NCI-H2227 treated with DMSO at 0.1 percent for 48 hours (cell line): Measurements from ENCODE around the gene CEP295NL.
"Not testable (repeated sequence)": the region's sequence is repeated elsewhere in the genome, so short reads cannot be mapped to it uniquely, and the experiment has no call there.

Experiments
- DNase-seq: peaks from one replicate; lab custom pipeline; 2025; lab: John Stamatoyannopoulos, UW

The CEP295NL gene

DNA sequence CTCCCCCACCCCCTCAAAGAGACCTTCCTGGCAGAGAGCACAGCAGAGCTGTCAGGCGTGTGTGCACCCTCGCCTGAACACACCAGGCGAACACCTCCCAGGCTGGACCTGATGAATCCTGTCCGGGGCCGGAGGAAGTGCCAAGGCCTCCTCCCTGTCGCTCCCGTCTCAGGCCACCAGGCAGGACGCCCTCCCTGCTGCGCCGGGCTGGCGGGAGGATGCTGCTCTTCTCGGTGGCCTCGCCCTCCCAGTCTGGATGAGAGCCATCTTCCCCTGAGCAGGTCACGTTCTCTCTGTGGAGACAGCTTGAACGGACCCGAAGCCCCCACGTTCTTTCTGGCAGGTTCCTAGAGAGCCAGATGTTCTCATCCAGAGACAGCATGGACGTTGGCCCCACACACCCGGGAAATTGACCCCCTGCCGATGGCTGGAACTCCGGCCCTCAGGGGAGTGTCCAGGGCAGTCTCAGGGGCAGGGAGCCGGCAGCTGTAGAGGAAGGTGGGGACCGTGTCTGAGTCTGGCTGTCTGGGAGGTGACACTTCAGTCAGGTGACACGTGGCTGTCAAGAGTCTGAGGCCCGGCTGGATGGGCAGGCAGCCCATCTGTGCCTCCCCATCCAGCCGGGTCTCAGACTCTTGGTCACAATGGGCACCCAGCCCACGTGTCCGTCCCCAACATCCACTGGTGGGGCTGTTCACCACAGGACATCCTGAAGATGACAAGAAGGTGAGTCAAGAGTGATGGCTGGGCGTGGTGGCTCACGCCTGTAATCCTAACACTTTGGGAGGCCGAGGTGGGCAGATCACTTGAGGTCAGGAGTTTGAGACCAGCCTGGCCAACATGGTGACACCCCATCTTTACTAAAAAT lies 27.1 kb upstream of the CEP295NL start:
- no peak for DNase-seq

DNA sequence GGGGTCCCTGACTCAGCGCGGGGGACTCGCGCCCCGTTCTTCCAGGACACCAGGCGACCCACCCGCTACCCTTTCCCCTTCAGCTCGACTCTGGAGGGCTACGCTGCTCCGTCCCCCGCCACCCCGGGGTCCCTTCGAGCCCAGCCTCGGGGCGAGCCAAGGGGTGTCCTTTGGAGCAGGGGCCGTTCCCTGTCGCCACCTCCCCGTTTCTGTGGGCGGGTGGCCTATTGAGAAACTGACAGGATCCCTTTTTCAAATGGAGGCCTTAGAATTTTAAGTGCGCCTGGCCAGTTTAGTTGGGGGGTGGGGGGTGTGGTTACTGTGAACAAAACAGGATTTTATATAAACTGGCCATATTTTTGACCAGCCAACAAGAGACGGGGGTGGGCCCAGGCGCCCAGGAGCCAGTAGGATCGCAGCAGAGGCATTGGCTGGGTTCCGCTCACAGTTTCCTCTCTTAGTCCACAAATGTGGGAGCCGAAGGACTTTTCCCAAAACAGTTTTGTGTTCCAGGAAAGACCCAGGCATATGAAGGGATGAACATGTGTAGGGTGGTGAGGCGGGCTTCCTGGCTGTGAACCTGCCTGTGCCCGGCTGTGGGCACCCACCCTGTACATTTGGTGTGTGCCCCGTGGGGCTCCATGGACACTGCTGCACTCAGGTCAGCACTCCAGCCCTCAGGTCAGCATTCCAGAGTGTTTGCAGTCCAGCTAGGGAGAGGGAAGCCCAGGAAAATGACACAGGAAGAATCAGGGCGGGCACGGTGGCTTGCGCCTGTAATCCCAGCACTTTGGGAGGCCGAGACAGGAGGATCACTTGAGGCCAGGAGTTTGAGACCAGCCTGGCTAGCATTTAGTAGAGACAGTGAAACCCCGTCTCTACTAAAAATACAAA lies 22.9 kb upstream of the CEP295NL start:
- peak; percentile 41 for DNase-seq

DNA sequence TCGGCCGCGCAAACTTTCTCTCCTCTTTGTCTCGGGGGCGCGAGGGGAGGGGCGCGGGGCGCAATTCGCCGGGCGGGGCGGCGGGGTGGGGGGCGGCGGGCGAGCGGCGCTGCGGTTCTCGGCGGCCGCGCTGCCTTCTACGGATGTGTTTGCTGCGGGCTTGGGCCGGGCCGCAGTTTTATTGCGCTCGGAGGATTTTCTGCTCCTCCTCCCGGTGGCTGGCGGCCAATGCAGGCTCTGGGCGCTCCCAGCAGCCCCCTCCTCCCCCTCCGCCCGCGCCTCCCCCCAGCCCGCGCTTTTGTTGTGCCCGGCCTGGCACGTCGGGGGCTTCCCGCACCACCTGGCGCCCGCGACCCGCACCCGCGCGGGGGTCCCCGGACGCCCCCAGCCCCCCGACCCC lies 22.2 kb upstream of the CEP295NL start, which contains the start of gene TIMP2:
TIMP2 (minus strand) TSS at position 154 of the 400 bp plus-strand sequence. CDS start 299 bp downstream, outside the sequence.
- peak; percentile 80 for DNase-seq

DNA sequence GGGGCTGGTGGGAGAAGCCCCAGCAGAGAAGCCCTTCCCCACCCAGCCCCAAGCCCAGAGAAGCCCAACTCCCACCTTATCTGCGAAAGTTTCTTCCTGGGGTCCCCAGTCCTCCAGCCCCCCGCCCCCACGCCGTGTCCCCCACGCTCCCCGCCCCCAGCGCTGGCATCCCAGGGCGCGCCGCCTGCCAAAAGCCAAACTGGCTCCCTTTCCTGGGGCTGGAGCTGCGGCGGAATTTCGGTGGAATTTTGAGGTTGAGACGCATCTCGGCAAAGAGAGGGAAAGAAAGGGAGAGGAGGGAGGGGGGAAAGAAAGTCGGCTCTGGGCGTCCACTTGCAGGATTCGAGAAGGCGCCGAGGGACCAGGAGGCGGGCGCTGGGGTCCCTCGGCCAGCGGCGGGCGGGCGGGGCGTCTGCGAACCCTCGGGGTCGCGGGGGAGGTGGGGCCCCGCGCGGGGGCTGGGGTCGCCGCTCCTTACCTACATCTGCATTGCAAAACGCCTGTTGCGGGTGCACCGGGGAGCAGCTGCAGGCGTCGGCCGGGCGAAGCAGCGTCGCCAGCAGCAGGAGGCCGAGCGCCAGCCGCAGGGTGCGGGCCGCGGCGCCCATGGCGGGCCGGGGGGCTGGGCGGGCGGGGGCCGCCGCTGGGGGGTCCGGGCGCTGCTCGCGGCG lies 21.6 kb upstream of the CEP295NL start:
- no peak for DNase-seq

DNA sequence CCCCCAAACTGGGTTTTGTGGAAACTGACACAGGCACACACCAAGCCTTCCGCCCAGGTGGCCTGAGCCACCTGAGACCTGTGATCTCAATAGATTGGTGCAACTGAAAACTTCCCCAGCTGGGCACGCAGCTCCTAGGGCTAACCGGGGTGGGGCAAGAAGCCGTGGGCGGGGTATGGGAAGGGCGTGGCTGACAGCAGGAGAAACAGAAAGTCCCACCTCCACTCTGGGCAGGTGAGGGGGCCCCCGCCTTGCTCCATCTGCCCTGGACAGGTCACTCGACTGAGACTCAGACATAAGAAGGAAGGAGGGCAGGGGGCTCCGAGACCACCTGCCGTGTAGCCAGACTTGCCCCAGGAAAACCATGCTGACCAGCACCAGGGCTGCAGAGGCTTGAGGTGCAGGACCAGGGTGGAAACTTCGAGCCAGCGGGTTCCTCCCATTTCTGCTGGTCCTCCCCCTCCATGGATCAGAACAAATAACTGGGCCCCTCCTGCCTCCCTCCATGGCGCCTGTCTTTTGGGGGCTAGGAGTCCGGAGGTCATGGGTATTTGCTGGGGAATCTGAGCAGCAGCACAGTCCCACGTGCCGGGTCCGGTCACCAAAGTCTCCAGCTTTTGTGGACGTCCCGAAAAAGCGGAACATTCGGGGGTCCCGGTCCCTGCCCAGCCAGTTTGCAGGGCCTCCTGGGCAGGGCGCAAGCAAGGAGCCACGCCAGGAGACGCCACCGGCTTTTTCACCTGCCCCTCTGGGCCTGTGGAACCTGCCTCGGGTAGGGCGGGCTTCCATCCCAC lies 20.9 kb upstream of the CEP295NL start:
- DNase-seq, result peak; percentile 17

DNA sequence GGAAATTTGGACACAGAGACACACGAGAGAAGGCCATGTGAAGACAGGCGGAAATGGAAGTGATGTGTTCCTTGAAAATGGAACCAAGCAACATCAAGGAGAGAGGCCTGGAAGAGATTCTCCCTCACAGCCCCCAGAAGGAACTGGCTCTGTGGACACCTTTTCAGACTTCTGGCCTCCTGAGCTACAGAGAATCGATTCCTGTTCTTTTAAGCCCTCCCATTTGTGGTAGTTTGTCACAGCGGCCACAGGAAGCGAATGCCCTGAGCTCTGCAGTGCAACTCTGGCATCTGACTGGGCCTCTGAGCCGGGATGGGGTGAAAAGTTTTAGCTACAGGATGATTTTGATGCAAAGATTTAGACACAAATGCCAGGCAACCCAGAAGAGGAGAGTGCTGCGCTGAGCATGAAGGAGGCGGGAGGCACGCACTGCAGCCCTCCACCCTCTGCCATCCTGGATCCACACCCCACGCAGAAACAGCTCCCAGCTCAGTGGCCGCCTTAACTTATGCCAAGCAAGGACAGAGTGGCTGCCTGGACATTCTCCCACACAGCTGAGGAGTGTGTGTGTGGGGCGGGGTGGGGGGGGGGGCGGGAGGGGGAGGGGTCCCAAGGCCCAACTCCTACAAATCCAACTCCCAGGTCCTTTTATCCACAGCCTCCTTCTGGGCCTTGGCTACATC lies 20.0 kb upstream of the CEP295NL start:
- no peak for DNase-seq

DNA sequence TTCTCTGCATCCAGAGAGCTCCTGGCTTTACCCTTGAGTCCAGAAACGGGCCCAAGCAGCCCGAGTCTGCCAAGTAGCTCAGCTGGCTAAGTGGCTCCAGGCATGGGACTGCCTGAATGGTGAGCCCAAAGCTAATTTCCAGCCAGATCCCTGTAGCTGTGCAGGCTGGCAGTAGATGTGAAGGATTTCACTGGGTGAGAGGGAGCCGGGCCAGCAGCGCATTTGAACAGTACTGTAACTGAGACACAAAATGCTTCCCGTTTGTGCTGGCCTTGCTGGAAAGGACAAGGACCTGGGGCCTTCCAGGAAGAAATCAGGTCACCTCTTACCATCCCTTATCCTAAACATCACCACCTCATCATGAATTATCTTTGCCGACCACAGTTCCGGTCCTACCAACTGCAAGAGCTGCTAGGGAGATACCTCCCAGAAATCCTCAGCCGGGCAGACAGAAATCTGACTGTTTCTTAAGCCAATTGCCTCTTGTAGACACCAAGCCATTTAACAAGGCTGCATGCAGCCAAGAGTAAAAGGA lies 18.5 kb upstream of the CEP295NL start:
- no peak for DNase-seq

DNA sequence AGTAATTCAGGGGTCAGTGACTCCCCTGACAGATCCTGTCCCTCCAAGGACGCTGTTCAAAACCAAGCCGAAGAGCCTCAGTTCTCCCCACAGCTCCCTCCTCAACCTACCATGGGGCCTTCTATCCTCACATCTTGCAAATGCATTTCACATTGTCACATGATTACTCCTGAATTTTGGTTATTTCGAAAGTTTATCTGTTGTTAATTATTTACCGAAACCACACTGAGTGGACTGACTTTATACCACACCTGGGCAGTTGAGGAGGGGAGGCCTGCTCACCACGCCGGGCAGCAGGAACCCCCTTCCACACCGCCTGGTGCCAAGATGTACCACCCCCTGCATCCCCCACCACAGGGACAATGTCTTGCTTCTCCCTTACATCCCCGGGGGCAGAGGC lies 17.5 kb upstream of the CEP295NL start:
- DNase-seq, result no peak

DNA sequence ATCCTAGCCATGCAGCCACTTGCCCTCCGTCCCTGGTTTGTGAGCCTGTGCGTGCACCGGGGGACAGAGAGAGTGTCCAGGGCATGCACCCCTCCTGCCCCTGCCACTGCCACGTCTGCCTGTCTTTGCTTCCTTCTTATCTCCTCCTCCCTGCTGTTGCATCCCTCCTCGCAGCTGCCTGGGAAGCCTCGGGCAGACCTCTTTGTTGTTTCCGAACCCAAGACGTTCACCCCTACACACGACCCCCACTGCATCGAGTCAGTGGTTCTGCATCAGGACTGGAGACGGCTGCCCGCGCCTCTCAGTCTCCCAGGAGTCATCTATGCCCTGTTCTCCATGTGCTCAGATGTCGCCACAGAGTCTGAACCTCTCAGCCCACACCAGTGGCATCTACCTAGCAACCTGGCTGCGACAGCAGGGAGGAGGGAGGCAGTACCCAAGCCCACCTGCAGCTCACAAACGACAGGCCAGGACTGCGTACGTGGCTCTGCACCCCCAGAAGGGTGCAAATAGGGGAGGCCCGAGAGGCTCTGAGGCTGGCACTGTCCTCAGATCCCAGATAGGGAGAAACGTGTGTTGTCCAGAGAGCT lies 17.0 kb upstream of the CEP295NL start:
- no peak for DNase-seq

DNA sequence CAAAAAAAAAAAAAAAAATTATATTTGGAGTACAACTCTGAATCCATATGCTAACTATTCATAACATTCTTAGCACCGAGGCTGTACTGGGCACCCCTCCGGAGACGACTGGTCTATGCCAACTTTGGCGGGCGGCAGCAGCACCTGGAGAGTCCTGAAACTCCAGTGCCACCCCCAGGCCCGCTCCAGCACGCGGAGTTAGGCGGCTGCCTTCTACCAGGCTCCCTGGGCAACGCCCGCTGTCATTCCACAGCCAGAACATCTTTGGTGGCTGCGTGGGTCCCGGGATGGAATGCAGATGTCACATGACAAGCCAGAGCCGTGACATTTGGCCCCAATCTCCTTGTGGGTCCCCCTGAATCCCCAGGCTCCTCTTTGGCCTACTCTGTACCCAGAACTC lies 16.0 kb upstream of the CEP295NL start:
- no peak for DNase-seq

DNA sequence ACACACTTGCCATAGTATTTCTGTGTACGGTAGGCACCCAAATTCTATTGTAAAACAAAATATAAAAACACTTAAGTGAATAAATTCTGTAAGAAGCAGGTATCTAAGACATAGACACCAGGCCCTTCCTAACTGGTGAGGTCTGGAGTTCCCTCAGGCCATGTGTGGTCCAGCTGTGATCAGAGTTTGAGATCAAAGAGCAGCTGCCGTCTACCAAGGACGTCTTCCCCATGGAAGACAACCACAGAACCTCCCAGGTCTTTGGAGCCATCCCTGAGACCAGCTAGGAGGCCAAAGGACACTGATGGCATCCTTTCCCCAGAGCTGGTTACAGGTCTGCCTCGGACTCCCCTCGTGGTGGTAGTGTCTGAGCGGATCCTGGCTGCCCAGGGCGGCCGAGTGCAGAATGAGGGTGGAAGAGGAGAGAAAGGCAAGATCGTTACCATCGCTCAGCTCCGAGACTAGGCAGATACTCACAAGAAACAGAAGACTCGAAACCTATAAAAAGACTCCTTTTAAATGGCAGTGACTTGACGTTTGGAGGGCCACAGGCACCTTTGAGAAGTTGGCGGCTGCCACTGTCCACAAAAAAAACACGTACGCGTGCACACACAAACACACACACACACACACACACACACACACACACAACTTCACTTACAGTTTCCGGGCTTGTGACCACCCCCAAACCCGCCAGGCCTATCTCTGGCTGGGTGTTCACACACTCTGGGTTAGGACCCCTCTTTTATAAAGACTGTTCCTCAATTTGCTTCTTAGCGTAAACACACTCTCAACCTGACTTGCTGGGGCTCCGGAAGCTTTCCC lies 14.7 kb upstream of the CEP295NL start:
- no peak for DNase-seq

DNA sequence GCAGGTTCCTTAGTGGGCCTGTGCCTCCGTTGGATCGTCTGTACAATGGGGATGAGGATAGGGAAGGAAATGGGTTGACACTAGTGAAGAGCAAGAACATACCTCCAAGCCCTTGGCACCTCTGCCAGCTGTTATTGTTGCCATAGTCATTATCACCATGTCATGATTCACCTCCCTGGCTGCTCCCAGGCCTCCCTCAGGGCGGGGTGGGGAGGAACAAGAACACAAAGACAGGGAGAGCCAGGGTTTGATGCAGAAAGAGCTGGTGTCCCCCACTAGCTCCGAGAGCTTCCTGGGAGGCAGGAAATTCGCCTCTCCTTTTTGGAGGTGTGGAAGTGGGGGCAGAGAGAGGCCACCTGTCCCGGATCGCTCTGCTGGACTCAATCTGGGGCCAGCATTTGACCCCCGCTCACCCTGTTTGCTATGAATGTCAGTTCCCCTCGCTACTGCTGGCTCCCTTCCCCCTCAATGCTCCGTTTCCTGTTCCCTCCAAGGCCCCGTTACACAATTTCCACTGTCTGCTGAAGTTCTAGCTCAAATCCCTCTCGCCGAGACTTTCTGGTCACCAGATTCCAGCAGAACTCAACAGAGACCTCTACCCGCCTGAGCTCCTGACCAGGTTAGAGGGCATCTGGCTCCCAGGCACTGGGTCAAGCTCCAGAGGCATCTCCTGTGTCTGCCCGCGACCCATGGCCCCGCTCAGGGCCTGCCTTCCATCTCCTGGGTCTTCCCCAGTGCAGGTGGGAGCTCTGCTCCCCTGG lies 13.1 kb upstream of the CEP295NL start:
- DNase-seq, result no peak

DNA sequence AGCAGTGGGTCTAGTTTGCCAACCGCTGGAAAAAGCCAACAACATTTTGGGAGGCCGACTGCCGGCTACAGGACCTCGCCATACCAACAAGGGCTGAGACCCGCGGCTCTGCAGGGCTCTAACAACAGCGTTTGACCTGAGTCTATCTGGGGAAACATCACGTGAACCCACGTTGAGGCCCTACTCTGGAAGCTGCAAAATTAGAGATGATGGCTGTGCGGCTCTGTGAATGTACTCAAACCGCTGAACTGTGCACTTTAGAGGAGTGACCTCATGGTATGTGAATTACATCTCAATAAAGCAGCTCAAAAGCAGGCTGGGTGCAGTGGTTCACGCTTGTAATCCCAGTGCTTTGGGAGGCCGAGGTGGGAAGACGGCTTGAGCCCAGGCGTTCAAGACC lies 10.1 kb upstream of the CEP295NL start:
- peak; percentile 37 for DNase-seq

DNA sequence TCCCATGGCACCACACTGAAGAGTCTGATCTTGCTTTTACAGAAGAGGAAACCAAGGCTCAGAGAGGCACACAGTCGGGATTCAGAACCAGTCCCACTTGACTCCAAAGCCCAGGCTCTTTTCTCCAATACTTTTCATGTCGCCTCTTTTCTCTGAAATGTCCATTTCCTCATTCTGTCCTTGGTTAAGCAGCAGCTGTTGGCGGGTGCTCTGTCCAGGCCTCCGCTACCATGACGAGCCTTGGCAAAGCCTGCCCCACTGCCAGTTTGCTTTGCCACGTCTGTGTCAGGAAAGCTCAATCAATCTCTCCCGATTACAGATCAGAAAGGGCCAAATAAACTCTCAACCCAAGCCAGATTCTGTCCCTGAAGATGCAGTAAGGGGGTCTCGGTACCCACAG lies 9.1 kb upstream of the CEP295NL start:
- DNase-seq, result no peak

DNA sequence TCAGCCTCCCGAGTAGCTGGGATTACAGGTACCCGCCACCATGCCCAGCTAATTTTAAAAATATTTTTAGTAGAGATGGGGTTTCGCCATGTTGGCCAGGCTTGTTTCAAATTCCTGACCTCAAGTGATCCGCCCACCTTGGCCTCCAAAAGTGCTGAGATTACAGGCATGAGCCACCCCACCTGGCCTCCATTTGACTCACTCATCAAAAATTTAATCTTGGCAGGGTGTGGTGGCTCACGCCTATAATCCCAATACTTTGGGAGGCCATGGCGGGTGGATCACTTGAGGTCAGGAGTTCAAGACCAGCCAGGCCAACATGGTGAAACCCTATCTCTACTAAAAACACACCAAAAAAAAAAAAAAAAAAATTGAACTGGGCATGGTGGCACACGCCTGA lies 8.5 kb upstream of the CEP295NL start:
- not testable (repeated sequence) for DNase-seq

DNA sequence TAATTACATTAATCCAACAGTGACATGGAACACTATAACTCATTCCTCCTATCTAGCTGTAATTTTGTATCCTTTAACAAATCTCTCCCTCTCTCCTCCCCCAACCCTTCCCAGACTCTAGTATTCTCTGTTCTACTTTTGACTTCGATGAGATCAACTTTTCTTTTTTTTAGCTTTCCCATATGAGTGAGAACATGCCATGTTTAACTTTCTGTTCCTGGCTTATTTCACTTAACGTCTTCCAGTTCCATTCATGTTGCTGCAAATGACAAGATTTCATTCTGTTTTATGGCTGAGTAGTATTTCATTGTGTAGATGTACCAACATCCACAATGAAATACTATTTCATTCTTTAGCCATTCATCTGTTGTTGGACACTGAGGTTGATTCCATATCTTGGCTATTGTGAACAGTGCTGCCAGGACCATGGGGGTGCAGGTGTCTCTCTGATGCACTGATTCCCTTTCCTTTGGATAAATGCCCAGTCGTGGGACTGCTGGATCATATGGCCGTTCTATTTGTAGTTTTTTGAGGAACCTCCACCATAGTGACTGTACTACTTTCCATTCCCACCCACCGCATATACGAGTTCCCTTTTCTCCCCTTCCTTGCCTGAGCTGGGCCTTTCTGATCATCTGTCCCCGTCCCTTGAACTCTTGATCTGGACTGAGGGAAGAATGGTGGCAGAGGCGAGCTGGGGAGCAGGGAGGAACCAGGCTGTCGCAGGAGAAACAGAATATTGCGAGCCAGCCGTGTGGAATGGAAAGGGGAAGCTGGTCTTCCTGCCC lies 7.7 kb upstream of the CEP295NL start:
- DNase-seq, result no peak

DNA sequence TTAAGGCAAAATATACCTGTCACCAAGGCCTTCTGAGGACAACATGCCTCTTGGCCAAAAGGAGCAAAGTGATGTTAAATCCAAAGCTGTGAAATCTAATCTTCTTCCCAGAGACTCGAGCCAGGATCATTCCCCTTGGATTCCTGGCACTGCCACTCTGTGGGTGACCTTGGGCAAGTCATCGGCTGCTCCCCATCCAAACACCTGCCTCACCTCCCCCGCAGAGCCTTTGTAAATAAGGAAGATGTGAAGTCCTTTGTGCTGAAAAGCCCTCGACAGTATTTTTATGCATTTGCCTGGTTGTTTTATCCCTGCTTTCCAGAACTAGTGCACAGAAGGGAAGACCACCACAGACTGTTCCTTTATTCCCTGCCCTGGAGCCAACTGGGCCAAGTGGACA lies 5.4 kb upstream of the CEP295NL start:
- DNase-seq, result no peak

DNA sequence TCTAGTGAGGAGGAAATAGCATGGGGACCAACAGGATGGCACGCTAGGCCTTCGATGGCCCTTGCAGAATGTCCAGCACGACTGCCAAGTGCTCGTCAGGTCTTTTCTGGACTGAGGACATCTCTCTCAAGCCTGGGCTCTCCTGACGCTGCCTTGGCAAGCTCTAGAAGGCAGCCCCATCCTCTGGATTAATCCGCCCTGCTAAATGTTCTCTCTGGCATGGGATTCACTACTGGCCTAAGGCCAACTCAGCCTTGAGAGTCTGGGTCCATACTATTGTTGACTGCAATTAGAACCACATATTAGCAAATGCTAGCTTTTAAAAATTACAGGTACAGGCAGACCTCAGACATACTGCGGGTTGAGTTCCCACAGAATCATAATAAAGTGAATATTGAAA lies 2.5 kb upstream of the CEP295NL start:
- no peak for DNase-seq
